WTC11 (cell line): ENCODE data around the gene DNMT3A. TPM values are rescaled to one million over a fixed set of nuclear protein-coding genes. Genes with fewer than 3 reads are reported as not detected.

Source experiments
- ATAC-seq: fragments of 200-7000 bp; cut with Tn5 transposase; 2 replicates; pipeline ENCODE4 v1.10.0; 2021; ENCODE audit warnings: mild to moderate bottlenecking, moderate library complexity
- CTCF ChIA-PET: fragments of 300-600 bp; sonication (Branson Sonifier 250); formaldehyde crosslinking; loops from one replicate; lab custom pipeline; 2021; ENCODE audit warnings: antibody characterized with exemption; lab: Charles Lee
- POLR2A ChIA-PET: fragments of 350-600 bp; sonication (Branson Sonifier 250); formaldehyde crosslinking; loops from one replicate; lab custom pipeline; 2021; ENCODE audit warnings: antibody characterized with exemption; lab: Charles Lee
- DNase-seq: peaks from one replicate; pipeline ENCODE4 v3.0.0; 2021; ENCODE audit warnings: low spot score
- H3K27ac Mint-ChIP-seq: 2 replicates; pipeline ENCODE4 v1.8.0; 2021; ENCODE audit warnings: mixed read lengths
- H3K27me3 Mint-ChIP-seq: 2 replicates; pipeline ENCODE4 v1.8.0; 2021; ENCODE audit warnings: low read depth, mild to moderate bottlenecking, moderate library complexity, mixed read lengths
- H3K36me3 Mint-ChIP-seq: 2 replicates; pipeline ENCODE4 v1.8.0; 2021; ENCODE audit warnings: mixed read lengths
- H3K4me1 Mint-ChIP-seq: 2 replicates; pipeline ENCODE4 v1.8.0; 2022; ENCODE audit warnings: mixed read lengths
- H3K4me3 Mint-ChIP-seq: 2 replicates; pipeline ENCODE4 v1.8.0; 2021; ENCODE audit warnings: mild to moderate bottlenecking, moderate library complexity, mixed read lengths
- H3K9me3 Mint-ChIP-seq: 2 replicates; pipeline ENCODE4 v1.8.0; 2021; ENCODE audit warnings: mixed read lengths
- AFF4 ChIP-seq: sonication (generic); formaldehyde crosslinking; IDR thresholded peaks from 2 replicates; pipeline ENCODE4 v1.8.1; 2023; ENCODE audit warnings: mild to moderate bottlenecking, missing genetic modification reagents, borderline replicate concordance
- ATF2 ChIP-seq: sonication (generic); formaldehyde crosslinking; IDR thresholded peaks from 2 replicates; pipeline ENCODE4 v1.8.1; 2022; ENCODE audit warnings: low read depth, missing genetic modification reagents, borderline replicate concordance
- CDX4 ChIP-seq: fragments of 250-450 bp; sonication (Bioruptor Pico); IDR thresholded peaks from 2 replicates; pipeline ENCODE4 v1.9.0; 2021; ENCODE audit warnings: moderate library complexity, mild to moderate bottlenecking, inconsistent platforms, borderline replicate concordance
- CREB1 ChIP-seq: sonication (generic); formaldehyde crosslinking; IDR thresholded peaks from 2 replicates; pipeline ENCODE4 v1.8.0; 2023; ENCODE audit warnings: mild to moderate bottlenecking, missing genetic modification reagents
- GTF2I ChIP-seq: fragments of 250-450 bp; sonication (Bioruptor Pico); conservative IDR thresholded peaks from 2 replicates; pipeline ENCODE4 v1.4.0; 2021; ENCODE audit warnings: mild to moderate bottlenecking
- IRF2 ChIP-seq: sonication (generic); formaldehyde crosslinking; IDR thresholded peaks from 2 replicates; pipeline ENCODE4 v1.8.0; 2022; ENCODE audit warnings: low read depth, missing genetic modification reagents, borderline replicate concordance
- KAT7 ChIP-seq: sonication (generic); formaldehyde crosslinking; IDR thresholded peaks from 2 replicates; pipeline ENCODE4 v1.8.1; 2023; ENCODE audit warnings: missing genetic modification reagents, mild to moderate bottlenecking, borderline replicate concordance
- MYBL2 ChIP-seq: sonication (generic); formaldehyde crosslinking; IDR thresholded peaks from 2 replicates; pipeline ENCODE4 v1.8.1; 2023; ENCODE audit warnings: mild to moderate bottlenecking, moderate library complexity, missing genetic modification reagents
- NR3C1 ChIP-seq: sonication (generic); formaldehyde crosslinking; conservative IDR thresholded peaks from 2 replicates; pipeline ENCODE4 v1.8.1; 2023; ENCODE audit warnings: low read depth, mild to moderate bottlenecking, missing genetic modification reagents
- OVOL2 ChIP-seq: fragments of 250-450 bp; sonication (Bioruptor Pico); IDR thresholded peaks from 2 replicates; pipeline ENCODE4 v1.9.0; 2021; ENCODE audit warnings: mild to moderate bottlenecking, borderline replicate concordance
- ZNF138 ChIP-seq: sonication (generic); formaldehyde crosslinking; conservative IDR thresholded peaks from 2 replicates; pipeline ENCODE4 v1.8.1; 2022; ENCODE audit warnings: mild to moderate bottlenecking, moderate library complexity, missing genetic modification reagents
- ZNF219 ChIP-seq: sonication (generic); formaldehyde crosslinking; IDR thresholded peaks from 2 replicates; pipeline ENCODE4 v1.8.0; 2023; ENCODE audit warnings: missing genetic modification reagents, mild to moderate bottlenecking, borderline replicate concordance
- ZNF281 ChIP-seq: sonication (generic); formaldehyde crosslinking; IDR thresholded peaks from 2 replicates; pipeline ENCODE4 v1.8.0; 2023; ENCODE audit warnings: mild to moderate bottlenecking, missing genetic modification reagents
- ZNF512 ChIP-seq: sonication (generic); formaldehyde crosslinking; IDR thresholded peaks from 2 replicates; pipeline ENCODE4 v1.8.1; 2022; ENCODE audit warnings: missing genetic modification reagents, borderline replicate concordance
- ZNF532 ChIP-seq: fragments of 250-450 bp; sonication (Bioruptor Pico); IDR thresholded peaks from 2 replicates; pipeline ENCODE4 v1.9.0; 2021; ENCODE audit warnings: mild to moderate bottlenecking, borderline replicate concordance
- ZNF671 ChIP-seq: fragments of 250-450 bp; sonication (Bioruptor Pico); IDR thresholded peaks from 2 replicates; pipeline ENCODE4 v1.8.0; 2021; ENCODE audit warnings: mild to moderate bottlenecking
- total RNA-seq: library from RNA; stranded (reverse); gene quantifications from 3 replicates; pipeline ENCODE4 v1.2.3, GENCODE V29; 2021

The DNMT3A gene
- total RNA-seq, 1 experiment from 2014 or later = 154 TPM

GRCh38 chr2:25233916-25234605, 107.7 kb downstream of the DNMT3A start (continued):
- no peak for TF ChIP-seq ZNF219 (CRISPR knock-in tag)

GRCh38 chr2:25232248-25232825, 109.4 kb downstream of the DNMT3A start:
- ATAC-seq (no peak), DNase-seq (no peak)
- Mint-ChIP-seq H3K4me3 (no peak overlapping the region), H3K27ac (peak overlapping the region; percentile 75; the same call in 1 of the 2 replicates), H3K36me3 (peaks cover 41% of the 10 kb centered on the region), H3K4me1 (peaks cover 41% of the 10 kb centered on the region), H3K9me3 (no peaks in the 10 kb centered on the region), H3K27me3 (no peaks in the 10 kb centered on the region)
- CTCF ChIA-PET = interaction anchor here (1.4 to 2.0 kb wide), 2 partner anchors 27 to 73 kb away, joined by 3 to 5 read pairs; no protein-coding TSS in a partner anchor
- POLR2A ChIA-PET = interaction anchor here (0.6 to 0.7 kb wide), 2 partner anchors 46 to 77 kb away, joined by 3 to 4 read pairs; no protein-coding TSS in a partner anchor
- TF ChIP-seq ZNF532 (CRISPR knock-in tag) (no peak), CREB1 (CRISPR knock-in tag) (no peak), ZNF671 (CRISPR knock-in tag) (no peak), KAT7 (CRISPR knock-in tag) (no peak), ZNF138 (CRISPR knock-in tag) (no peak), OVOL2 (CRISPR knock-in tag) (no peak), AFF4 (CRISPR knock-in tag) (no peak), ATF2 (no peak), ZNF512 (no peak), NR3C1 (CRISPR knock-in tag) (no peak), IRF2 (CRISPR knock-in tag) (no peak), GTF2I (CRISPR knock-in tag) (no peak), CDX4 (CRISPR knock-in tag) (no peak), MYBL2 (CRISPR knock-in tag) (no peak), ZNF281 (no peak)
